Measurements from ENCODE around the gene MZF1.
"Not testable (repeated sequence)": the region's sequence is repeated elsewhere in the genome, so short reads cannot be mapped to it uniquely, and the experiment has no call there.

MZF1 gene

GRCh38 chr19:58542641-58543372, 30.3 kb downstream of the MZF1 start:
- not testable (repeated sequence) for DNase-seq (ENCODE audit: low read depth)

GRCh38 chr19:58539169-58539559, 34.0 kb downstream of the MZF1 start:
- DNase-seq (ENCODE audit: low read depth) = not testable (repeated sequence)

GRCh38 chr19:58538257-58539168, 34.6 kb downstream of the MZF1 start:
- no peak for DNase-seq (ENCODE audit: low read depth)

- DNase-seq (ENCODE audit: low read depth) = no peak
Measured at GRCh38 chr19:58536852-58537798, 36.0 kb downstream of the MZF1 start.

GRCh38 chr19:58535857-58536256, 37.3 kb downstream of the MZF1 start:
- no peak for DNase-seq (ENCODE audit: low read depth)

GRCh38 chr19:58531034-58531840, 41.9 kb downstream of the MZF1 start:
- DNase-seq (ENCODE audit: low read depth) = no peak

- DNase-seq (ENCODE audit: low read depth) = no peak
Measured at GRCh38 chr19:58529405-58529804, 43.7 kb downstream of the MZF1 start.

- no peak for DNase-seq (ENCODE audit: low read depth)
Measured at GRCh38 chr19:58522709-58523108, 50.4 kb downstream of the MZF1 start.

GRCh38 chr19:58521651-58522050, 51.5 kb downstream of the MZF1 start:
- DNase-seq (ENCODE audit: low read depth) = no peak

GRCh38 chr19:58520257-58520599, 52.9 kb downstream of the MZF1 start:
- no peak for DNase-seq (ENCODE audit: low read depth)

- DNase-seq (ENCODE audit: low read depth) = peak; percentile 95
Measured at GRCh38 chr19:58519355-58520256, 53.5 kb downstream of the MZF1 start, which contains the start of gene ZBTB45. Gene ZBTB45, minus strand, starts transcription at chr19:58519810. Its CDS starts 2,137 bp downstream, at chr19:58517673.

GRCh38 chr19:58519087-58519354, 54.1 kb downstream of the MZF1 start:
- peak; percentile 54 for DNase-seq (ENCODE audit: low read depth)

- DNase-seq (ENCODE audit: low read depth) = no peak
Measured at GRCh38 chr19:58518256-58519086, 54.7 kb downstream of the MZF1 start.

- DNase-seq (ENCODE audit: low read depth) = no peak
Measured at GRCh38 chr19:58516964-58517833, 55.9 kb downstream of the MZF1 start.

GRCh38 chr19:58516246-58516836, 56.8 kb downstream of the MZF1 start:
- DNase-seq (ENCODE audit: low read depth) = no peak

- no peak for DNase-seq (ENCODE audit: low read depth)
Measured at GRCh38 chr19:58515259-58515658, 57.9 kb downstream of the MZF1 start.

GRCh38 chr19:58514564-58515022, 58.5 kb downstream of the MZF1 start:
- DNase-seq (ENCODE audit: low read depth) = no peak

All from stromal cell of bone marrow (primary cell).